SH-SY5Y (cell line): Measurements from ENCODE around the gene PRAMEF5.
"Not testable (repeated sequence)": the region's sequence is repeated elsewhere in the genome, so short reads cannot be mapped to it uniquely, and the experiment has no call there.

ENCODE experiments used
- GATA2 ChIP-seq: IDR thresholded peaks from 2 replicates; pipeline ENCODE4 v1.6.1; 2011; ENCODE audit warnings: mild to moderate bottlenecking, low read depth, low read length
- GATA3 ChIP-seq: IDR thresholded peaks from 2 replicates; pipeline ENCODE4 v1.6.1; 2011; ENCODE audit warnings: low read depth, mild to moderate bottlenecking, low read length, moderate library complexity

DNA sequence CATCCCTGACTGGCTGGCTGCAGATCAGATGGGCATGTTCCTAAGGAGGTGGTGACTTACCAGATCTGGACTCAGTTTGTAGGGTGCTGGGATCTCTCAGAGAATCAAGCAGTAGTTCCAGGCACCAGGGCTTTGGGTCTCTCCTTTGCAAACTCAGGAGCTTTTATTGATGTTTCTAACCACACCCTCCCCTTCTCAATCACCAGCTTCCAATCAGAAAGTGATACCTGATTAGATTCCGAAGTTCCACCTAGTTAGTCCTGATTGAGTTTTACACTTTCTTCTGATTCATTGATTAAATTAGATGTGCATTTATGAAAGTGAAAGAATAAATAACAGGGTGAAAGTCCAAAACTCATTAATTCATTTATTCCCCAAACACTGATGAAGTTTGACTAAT, 31.0 kb downstream of the PRAMEF5 start, which contains the start of gene PRAMEF8:
- not testable (repeated sequence) for TF ChIP-seq GATA2, GATA3
